Uterus (tissue), 2 donors: Measurements from ENCODE around the gene HOXA9.

Experiments used
- POLR2A ChIP-seq, 2 donors: fragments of 450-650 bp; IDR thresholded peaks; one replicate each; pipeline ENCODE4 v1.6.1; 2016; ENCODE audit warnings: antibody characterized with exemption in 2 of 2, mild to moderate bottlenecking in 1 of 2, moderate library complexity in 1 of 2
- TF ChIP-seq, protein P1 (sequence below), 4 experiments: fragments of 200-600 bp in 2 of 4; fragments of 450-650 bp in 2 of 4; sonication (generic) in 2 of 4; IDR thresholded peaks; one replicate each; pipeline ENCODE4 v1.5.1; 2016 to 2019; ENCODE audit warnings: antibody characterized with exemption in 4 of 4, mild to moderate bottlenecking in 2 of 4, moderate library complexity in 1 of 4

DNA sequence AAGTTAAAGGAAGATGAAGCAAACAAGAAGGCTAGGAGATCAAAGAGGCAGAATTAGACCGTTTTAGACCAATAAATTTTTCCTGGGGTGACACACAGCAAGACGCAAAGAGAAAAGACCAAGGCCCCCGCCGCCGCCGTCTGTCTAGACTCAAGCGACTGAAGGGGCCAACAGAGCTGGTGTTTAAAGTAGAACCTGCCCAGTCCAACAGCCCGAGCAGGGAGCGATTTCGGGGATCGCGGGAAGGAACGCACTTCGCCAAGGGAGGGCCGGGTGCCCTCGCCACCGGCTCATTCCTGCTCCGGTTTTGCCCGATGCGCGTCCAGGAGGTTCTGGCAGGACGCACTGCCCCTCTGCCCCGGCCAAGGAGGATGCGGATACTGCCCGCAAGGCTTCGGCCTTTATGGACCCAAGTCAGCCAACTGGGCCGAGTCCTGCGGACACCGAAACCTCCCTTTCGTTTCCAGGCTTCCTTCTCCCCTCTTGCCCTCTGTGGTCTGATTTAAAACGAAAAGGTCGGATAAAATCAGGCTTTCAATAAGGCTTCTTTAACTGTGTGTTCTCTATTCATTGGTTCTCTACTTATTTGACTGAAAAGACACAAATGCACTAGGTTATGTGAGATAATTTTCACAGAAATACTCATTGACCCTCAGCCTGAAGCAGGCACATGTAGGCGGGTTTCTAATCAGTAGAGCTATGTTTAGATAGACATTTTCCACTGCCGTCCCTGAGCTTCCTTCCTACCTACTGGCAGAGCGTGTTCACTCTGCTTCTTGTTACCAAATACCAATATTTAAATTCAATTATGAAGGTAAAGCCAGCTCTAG, 6.7 kb downstream of the HOXA9 start:
- TF ChIP-seq POLR2A (IDR thresholded peaks at IDR 0.05): no peak
- TF ChIP-seq, protein P1, sequence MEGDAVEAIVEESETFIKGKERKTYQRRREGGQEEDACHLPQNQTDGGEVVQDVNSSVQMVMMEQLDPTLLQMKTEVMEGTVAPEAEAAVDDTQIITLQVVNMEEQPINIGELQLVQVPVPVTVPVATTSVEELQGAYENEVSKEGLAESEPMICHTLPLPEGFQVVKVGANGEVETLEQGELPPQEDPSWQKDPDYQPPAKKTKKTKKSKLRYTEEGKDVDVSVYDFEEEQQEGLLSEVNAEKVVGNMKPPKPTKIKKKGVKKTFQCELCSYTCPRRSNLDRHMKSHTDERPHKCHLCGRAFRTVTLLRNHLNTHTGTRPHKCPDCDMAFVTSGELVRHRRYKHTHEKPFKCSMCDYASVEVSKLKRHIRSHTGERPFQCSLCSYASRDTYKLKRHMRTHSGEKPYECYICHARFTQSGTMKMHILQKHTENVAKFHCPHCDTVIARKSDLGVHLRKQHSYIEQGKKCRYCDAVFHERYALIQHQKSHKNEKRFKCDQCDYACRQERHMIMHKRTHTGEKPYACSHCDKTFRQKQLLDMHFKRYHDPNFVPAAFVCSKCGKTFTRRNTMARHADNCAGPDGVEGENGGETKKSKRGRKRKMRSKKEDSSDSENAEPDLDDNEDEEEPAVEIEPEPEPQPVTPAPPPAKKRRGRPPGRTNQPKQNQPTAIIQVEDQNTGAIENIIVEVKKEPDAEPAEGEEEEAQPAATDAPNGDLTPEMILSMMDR (IDR thresholded peaks at IDR 0.05): no peak
